K562 (cell line): ENCODE data around the gene CHCHD1. TPM values are rescaled to one million over a fixed set of nuclear protein-coding genes. Genes with fewer than 3 reads are reported as not detected.

ENCODE experiments used
- EP300 ChIP-seq: IDR thresholded peaks from 2 replicates; pipeline ENCODE4 v1.6.1; 2012; ENCODE audit warnings: low read length, improper control_type of control experiment
- ETV5 ChIP-seq: sonication (generic); formaldehyde crosslinking; IDR thresholded peaks from 2 replicates; pipeline ENCODE4 v1.4.0; 2020; ENCODE audit warnings: low read depth, mild to moderate bottlenecking, missing genetic modification reagents
- MCM7 ChIP-seq, 2 experiments: fragments of 450-650 bp; IDR thresholded peaks; 2 replicates each; pipeline ENCODE4 v1.6.1; 2016 to 2018
- MTF1 ChIP-seq: fragments of 250-450 bp; sonication (Bioruptor Pico); IDR thresholded peaks from 2 replicates; pipeline ENCODE4 v1.9.0; 2021; ENCODE audit warnings: moderate library complexity, mild to moderate bottlenecking, inconsistent platforms, borderline replicate concordance
- NCOA6 ChIP-seq: fragments of 450-650 bp; IDR thresholded peaks from 2 replicates; pipeline ENCODE4 v1.6.1; 2017; ENCODE audit warnings: mild to moderate bottlenecking
- NFATC3 ChIP-seq: fragments of 450-650 bp; IDR thresholded peaks from 2 replicates; pipeline ENCODE4 v1.6.1; 2017; ENCODE audit warnings: mild to moderate bottlenecking
- NR1H2 ChIP-seq: sonication (generic); formaldehyde crosslinking; IDR thresholded peaks from 2 replicates; pipeline ENCODE4 v1.4.0; 2020; ENCODE audit warnings: mild to moderate bottlenecking, missing genetic modification reagents
- RBM39 ChIP-seq: fragments of 200-400 bp; formaldehyde crosslinking; optimal IDR thresholded peaks from 2 replicates; pipeline ENCODE3; 2018; ENCODE audit warnings: low read depth, low read length
- YY1 ChIP-seq, 3 experiments: IDR thresholded peaks; 2 replicates each; pipeline ENCODE4 v1.6.1; 2011; ENCODE audit warnings: low read length in 2 of 3, mild to moderate bottlenecking in 2 of 3, moderate library complexity in 2 of 3, borderline replicate concordance in 1 of 3, control low read depth in 1 of 3, low read depth in 1 of 3; ENCODE audit not compliant: insufficient read depth in 3 of 3, insufficient replicate concordance in 2 of 3, control insufficient read depth in 1 of 3, insufficient read length in 1 of 3; ENCODE audit errors: extremely low read depth in 1 of 3
- ZC3H11A ChIP-seq: IDR thresholded peaks from 2 replicates; pipeline ENCODE4 v1.6.1; 2012; ENCODE audit warnings: low read depth, low read length, improper control_type of control experiment
- ZFP30 ChIP-seq: fragments of 250-450 bp; sonication (Bioruptor Pico); IDR thresholded peaks from 2 replicates; pipeline ENCODE4 v1.8.0; 2022; ENCODE audit warnings: moderate library complexity, mild to moderate bottlenecking, inconsistent platforms, borderline replicate concordance
- ZNF143 ChIP-seq: sonication (generic); formaldehyde crosslinking; IDR thresholded peaks from 2 replicates; pipeline ENCODE4 v1.9.0; 2022; ENCODE audit warnings: mild to moderate bottlenecking, missing genetic modification reagents
- ZNF24 ChIP-seq: fragments of 450-650 bp; IDR thresholded peaks from 2 replicates; pipeline ENCODE4 v1.6.1; 2016
- polyA plus RNA-seq, 8 experiments: library from polyadenylated mRNA; depleted of rRNA in 4 of 8; stranded (reverse) in 5 of 8; unstranded in 3 of 8; fragments of >200 nt; fragmentation: Nextera tagmentation in 2 of 8; fragmentation: Illumina TruSeq in 1 of 8; extraction: Ambion mirVana in 2 of 8; extraction: Trizol in 1 of 8; gene quantifications; 2 replicates each; pipeline versions ENCODE4 v1.2.1 to v1.2.3, GENCODE V29; 2011 to 2014; ENCODE audit warnings: inconsistent platforms in 1 of 8, missing spikeins in 1 of 8
- total RNA-seq, 7 experiments: library from RNA; depleted of rRNA in 6 of 7; stranded (reverse); fragments of >200 nt in 6 of 7; fragmentation: Illumina TruSeq in 2 of 7; extraction: Trizol in 2 of 7; gene quantifications; 2 replicates each; pipeline versions ENCODE4 v1.2.1 to v1.2.3, GENCODE V29; 2011 to 2021; ENCODE audit warnings: low replicate concordance in 1 of 7
- TF ChIP-seq, protein P1 (sequence below): fragments of 450-650 bp; formaldehyde crosslinking; IDR thresholded peaks from 2 replicates; pipeline ENCODE4 v1.4.0; 2020; ENCODE audit warnings: mild to moderate bottlenecking, moderate library complexity
- TF ChIP-seq, protein P2 (sequence below): fragments of 450-650 bp; IDR thresholded peaks from 2 replicates; pipeline ENCODE4 v1.6.1; 2014; ENCODE audit warnings: low read depth, mild to moderate bottlenecking, moderate library complexity, borderline replicate concordance
- TF ChIP-seq, protein P3 (sequence below): sonication (generic); formaldehyde crosslinking; IDR thresholded peaks from 2 replicates; pipeline ENCODE4 v1.8.0; 2023; ENCODE audit warnings: mild to moderate bottlenecking, missing genetic modification reagents
- TF ChIP-seq, protein P4 (sequence below): fragments of 250-450 bp; sonication (Bioruptor Pico); IDR thresholded peaks from 2 replicates; pipeline ENCODE4 v1.6.1; 2021; ENCODE audit warnings: mild to moderate bottlenecking
- TF ChIP-seq, protein P5 (sequence below): fragments of 250-450 bp; sonication (Bioruptor Pico); IDR thresholded peaks from 2 replicates; pipeline ENCODE4 v1.4.0; 2020; ENCODE audit warnings: borderline replicate concordance
- TF ChIP-seq, protein P6 (sequence below): sonication (generic); formaldehyde crosslinking; IDR thresholded peaks from 2 replicates; pipeline ENCODE4 v1.8.0; 2022; ENCODE audit warnings: mild to moderate bottlenecking, missing genetic modification reagents

CHCHD1 gene
- total and polyA plus RNA-seq, 9 of the 15 experiments (the other 6 are each of a cell fraction or from before 2014, with no cell fraction given) = 52.9 to 126 (median 83.4) TPM

DNA sequence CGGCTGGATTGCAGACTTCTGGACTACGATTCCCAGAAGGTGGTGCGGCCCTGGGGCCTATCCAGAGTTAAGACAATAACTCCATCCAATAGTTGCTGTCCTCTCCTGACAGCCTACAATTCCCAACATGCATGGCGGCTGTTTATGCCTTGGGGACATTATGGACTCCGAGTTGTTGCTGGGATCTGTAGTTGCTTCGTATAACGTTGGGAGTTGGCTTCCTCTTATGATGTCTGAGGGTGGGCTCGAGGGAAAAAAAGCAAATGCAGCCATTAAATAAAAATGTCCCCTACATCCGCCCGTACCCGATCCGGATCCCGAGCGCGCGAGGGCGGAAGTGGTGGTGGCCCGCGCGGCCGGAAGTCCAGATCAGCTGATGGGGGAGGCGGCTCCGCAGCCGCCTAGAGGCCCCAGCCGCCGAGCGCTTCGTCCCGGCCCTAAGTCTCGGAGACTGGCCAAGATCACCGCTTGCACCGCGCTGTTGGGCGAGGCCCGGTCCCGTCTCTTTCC is 3.4 kb downstream of the CHCHD1 start, which contains the start of gene ZSWIM8 (continued):
- TF ChIP-seq, protein P1, sequence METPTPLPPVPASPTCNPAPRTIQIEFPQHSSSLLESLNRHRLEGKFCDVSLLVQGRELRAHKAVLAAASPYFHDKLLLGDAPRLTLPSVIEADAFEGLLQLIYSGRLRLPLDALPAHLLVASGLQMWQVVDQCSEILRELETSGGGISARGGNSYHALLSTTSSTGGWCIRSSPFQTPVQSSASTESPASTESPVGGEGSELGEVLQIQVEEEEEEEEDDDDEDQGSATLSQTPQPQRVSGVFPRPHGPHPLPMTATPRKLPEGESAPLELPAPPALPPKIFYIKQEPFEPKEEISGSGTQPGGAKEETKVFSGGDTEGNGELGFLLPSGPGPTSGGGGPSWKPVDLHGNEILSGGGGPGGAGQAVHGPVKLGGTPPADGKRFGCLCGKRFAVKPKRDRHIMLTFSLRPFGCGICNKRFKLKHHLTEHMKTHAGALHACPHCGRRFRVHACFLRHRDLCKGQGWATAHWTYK (CRISPR knock-in tag) = no peak
- no peak for TF ChIP-seq ZNF24
- TF ChIP-seq, protein P2, sequence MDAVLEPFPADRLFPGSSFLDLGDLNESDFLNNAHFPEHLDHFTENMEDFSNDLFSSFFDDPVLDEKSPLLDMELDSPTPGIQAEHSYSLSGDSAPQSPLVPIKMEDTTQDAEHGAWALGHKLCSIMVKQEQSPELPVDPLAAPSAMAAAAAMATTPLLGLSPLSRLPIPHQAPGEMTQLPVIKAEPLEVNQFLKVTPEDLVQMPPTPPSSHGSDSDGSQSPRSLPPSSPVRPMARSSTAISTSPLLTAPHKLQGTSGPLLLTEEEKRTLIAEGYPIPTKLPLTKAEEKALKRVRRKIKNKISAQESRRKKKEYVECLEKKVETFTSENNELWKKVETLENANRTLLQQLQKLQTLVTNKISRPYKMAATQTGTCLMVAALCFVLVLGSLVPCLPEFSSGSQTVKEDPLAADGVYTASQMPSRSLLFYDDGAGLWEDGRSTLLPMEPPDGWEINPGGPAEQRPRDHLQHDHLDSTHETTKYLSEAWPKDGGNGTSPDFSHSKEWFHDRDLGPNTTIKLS = peak; percentile 95
- TF ChIP-seq MTF1 (CRISPR knock-in tag) = no peak
- TF ChIP-seq, protein P3, sequence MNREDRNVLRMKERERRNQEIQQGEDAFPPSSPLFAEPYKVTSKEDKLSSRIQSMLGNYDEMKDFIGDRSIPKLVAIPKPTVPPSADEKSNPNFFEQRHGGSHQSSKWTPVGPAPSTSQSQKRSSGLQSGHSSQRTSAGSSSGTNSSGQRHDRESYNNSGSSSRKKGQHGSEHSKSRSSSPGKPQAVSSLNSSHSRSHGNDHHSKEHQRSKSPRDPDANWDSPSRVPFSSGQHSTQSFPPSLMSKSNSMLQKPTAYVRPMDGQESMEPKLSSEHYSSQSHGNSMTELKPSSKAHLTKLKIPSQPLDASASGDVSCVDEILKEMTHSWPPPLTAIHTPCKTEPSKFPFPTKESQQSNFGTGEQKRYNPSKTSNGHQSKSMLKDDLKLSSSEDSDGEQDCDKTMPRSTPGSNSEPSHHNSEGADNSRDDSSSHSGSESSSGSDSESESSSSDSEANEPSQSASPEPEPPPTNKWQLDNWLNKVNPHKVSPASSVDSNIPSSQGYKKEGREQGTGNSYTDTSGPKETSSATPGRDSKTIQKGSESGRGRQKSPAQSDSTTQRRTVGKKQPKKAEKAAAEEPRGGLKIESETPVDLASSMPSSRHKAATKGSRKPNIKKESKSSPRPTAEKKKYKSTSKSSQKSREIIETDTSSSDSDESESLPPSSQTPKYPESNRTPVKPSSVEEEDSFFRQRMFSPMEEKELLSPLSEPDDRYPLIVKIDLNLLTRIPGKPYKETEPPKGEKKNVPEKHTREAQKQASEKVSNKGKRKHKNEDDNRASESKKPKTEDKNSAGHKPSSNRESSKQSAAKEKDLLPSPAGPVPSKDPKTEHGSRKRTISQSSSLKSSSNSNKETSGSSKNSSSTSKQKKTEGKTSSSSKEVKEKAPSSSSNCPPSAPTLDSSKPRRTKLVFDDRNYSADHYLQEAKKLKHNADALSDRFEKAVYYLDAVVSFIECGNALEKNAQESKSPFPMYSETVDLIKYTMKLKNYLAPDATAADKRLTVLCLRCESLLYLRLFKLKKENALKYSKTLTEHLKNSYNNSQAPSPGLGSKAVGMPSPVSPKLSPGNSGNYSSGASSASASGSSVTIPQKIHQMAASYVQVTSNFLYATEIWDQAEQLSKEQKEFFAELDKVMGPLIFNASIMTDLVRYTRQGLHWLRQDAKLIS = no peak
- TF ChIP-seq RBM39 = no peak
- TF ChIP-seq, protein P4, sequence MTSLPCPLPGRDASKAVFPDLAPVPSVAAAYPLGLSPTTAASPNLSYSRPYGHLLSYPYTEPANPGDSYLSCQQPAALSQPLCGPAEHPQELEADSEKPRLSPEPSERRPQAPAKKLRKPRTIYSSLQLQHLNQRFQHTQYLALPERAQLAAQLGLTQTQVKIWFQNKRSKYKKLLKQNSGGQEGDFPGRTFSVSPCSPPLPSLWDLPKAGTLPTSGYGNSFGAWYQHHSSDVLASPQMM (CRISPR knock-in tag) = no peak
- no peak for TF ChIP-seq EP300
- TF ChIP-seq YY1 (IDR thresholded peaks at IDR 0.05; ENCODE audit: borderline replicate concordance in 1 of 3, control insufficient read depth in 1 of 3, extremely low read depth in 1 of 3, insufficient read depth in 3 of 3, insufficient read length in 1 of 3, insufficient replicate concordance in 2 of 3, low read depth in 1 of 3, low read length in 2 of 3) = peak in 2 of 3 experiments; percentile 75 to 87
- TF ChIP-seq NFATC3 = no peak
- TF ChIP-seq, protein P5, sequence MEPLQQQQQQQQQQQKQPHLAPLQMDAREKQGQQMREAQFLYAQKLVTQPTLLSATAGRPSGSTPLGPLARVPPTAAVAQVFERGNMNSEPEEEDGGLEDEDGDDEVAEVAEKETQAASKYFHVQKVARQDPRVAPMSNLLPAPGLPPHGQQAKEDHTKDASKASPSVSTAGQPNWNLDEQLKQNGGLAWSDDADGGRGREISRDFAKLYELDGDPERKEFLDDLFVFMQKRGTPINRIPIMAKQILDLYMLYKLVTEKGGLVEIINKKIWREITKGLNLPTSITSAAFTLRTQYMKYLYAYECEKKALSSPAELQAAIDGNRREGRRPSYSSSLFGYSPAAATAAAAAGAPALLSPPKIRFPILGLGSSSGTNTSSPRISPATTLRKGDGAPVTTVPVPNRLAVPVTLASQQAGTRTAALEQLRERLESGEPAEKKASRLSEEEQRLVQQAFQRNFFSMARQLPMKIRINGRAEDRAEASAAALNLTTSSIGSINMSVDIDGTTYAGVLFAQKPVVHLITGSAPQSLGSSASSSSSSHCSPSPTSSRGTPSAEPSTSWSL (CRISPR knock-in tag) = no peak
- TF ChIP-seq, protein P6, sequence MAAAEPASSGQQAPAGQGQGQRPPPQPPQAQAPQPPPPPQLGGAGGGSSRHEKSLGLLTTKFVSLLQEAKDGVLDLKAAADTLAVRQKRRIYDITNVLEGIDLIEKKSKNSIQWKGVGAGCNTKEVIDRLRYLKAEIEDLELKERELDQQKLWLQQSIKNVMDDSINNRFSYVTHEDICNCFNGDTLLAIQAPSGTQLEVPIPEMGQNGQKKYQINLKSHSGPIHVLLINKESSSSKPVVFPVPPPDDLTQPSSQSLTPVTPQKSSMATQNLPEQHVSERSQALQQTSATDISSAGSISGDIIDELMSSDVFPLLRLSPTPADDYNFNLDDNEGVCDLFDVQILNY (CRISPR knock-in tag) = no peak
- peak; percentile 88; the same call in 1 of the 2 replicates for TF ChIP-seq ETV5 (CRISPR knock-in tag)
- TF ChIP-seq NCOA6 = no peak
- TF ChIP-seq ZC3H11A = 0 out of 2 replicates have a peak, but pooled peaks have one; percentile 18
- TF ChIP-seq NR1H2 (CRISPR knock-in tag) = no peak
- TF ChIP-seq MCM7 (IDR thresholded peaks at IDR 0.05) = no peak
- peak; percentile 93 for TF ChIP-seq ZNF143 (CRISPR knock-in tag)
- TF ChIP-seq ZFP30 (CRISPR knock-in tag) = no peak
